Measurements from ENCODE around the gene PCYOX1L.

Gene PCYOX1L, protein sequence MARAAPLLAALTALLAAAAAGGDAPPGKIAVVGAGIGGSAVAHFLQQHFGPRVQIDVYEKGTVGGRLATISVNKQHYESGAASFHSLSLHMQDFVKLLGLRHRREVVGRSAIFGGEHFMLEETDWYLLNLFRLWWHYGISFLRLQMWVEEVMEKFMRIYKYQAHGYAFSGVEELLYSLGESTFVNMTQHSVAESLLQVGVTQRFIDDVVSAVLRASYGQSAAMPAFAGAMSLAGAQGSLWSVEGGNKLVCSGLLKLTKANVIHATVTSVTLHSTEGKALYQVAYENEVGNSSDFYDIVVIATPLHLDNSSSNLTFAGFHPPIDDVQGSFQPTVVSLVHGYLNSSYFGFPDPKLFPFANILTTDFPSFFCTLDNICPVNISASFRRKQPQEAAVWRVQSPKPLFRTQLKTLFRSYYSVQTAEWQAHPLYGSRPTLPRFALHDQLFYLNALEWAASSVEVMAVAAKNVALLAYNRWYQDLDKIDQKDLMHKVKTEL

DNA sequence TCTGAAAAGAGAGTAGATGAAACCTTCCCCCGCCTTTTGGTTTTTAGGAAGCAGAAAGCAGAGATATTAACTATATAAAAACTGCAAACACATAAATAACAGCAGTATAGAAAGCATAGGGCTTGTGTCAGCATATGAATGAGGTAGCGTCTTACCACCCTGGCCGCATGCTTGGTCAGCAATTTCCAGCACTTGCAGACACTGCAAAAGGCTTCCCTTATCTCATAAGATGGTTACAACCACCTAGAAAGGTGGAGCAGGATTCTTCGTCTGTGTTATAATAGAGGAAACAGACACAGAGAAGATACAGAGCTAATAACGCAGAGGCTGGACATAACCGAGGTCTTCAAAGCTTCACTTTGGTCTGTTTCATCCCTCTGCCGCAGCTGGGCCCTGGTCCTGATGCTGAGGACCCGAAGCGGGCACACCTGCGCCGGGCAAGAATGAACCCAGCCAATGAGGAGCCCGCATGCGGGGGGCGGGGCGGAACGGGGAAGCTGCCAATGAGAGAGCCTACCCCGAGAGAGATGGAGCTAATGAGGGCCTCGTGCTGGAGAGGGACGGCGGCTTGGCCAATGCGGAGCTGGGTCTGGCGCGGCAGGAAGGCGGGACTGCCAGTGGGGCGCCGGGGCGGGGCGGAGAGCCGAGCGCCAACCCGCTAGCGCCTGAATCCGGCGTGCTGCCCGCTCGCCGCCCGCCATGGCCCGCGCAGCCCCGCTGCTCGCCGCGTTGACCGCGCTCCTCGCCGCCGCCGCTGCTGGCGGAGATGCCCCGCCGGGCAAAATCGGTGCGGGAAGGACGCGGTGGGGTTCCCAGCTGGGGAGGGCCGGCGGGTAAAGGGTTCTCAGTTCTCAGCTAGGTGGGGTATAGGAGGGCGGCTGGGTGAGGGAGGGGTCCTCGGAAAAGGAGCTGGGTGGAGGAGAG is at the start of gene PCYOX1L:
Gene PCYOX1L, plus strand, starts transcription at position 677 of the 924 bp plus-strand sequence. Its CDS starts 23 bp downstream, at position 700.
- H3K36me3 ChIP-seq (ENCODE audit: control insufficient read depth in 2 of 2, insufficient read depth in 2 of 2, low read length in 2 of 2) = peaks cover 0 to 9% of the 10 kb centered on the region in 2 donors
- H3K4me3 ChIP-seq (ENCODE audit: low read length in 2 of 2) = peak within 1 kb of the TSS; percentile 65 to 80
- H3K9ac ChIP-seq (ENCODE audit: low read length in 2 of 2) = peak within 1 kb of the TSS; percentile 55 to 71
- peaks cover 13% of the 10 kb centered on the region for H3K4me1 ChIP-seq (ENCODE audit: control insufficient read depth, insufficient read depth, low read length)
- no peaks in the 10 kb centered on the region for H3K27me3 ChIP-seq (ENCODE audit: control insufficient read depth in 1 of 2, insufficient read depth in 2 of 2, low read length in 2 of 2)
- H3K27ac ChIP-seq (ENCODE audit: low read length) = peak within 1 kb of the TSS; percentile 11
- no peaks in the 10 kb centered on the region for H3K9me3 ChIP-seq (ENCODE audit: control insufficient read depth in 2 of 2, low read length in 2 of 2)

DNA sequence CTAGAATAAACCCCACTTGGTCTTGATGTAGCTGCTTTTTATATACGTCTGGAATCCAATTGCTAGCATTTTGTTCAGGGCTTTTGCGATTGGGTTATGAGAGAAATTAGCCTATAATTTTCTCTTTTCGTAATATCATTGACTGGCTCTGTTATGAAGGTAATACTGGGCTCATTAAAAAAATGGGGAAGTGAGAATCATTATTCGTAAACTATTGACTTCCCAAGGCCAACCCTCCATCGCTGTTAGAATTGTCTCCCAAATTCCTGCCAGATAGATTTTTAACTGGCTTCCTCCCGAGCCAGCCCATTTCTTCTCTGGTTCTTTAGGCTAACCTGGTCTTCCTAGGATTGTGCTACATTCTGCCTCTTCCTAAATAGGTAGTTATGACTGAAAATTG is 48.5 kb upstream of the PCYOX1L start:
- H3K9me3 ChIP-seq (ENCODE audit: control insufficient read depth in 2 of 2, low read length in 2 of 2) = no peaks in the 10 kb centered on the region
- no peak overlapping the region for H3K27ac ChIP-seq (ENCODE audit: low read length)
- H3K27me3 ChIP-seq (ENCODE audit: control insufficient read depth in 1 of 2, insufficient read depth in 2 of 2, low read length in 2 of 2) = no peaks in the 10 kb centered on the region
- peaks cover 2% of the 10 kb centered on the region for H3K4me1 ChIP-seq (ENCODE audit: control insufficient read depth, insufficient read depth, low read length)
- H3K36me3 ChIP-seq (ENCODE audit: control insufficient read depth in 2 of 2, insufficient read depth in 2 of 2, low read length in 2 of 2) = no peaks in the 10 kb centered on the region
- H3K9ac ChIP-seq (ENCODE audit: low read length in 2 of 2) = no peak overlapping the region
- H3K4me3 ChIP-seq (ENCODE audit: low read length in 2 of 2) = no peak overlapping the region

DNA sequence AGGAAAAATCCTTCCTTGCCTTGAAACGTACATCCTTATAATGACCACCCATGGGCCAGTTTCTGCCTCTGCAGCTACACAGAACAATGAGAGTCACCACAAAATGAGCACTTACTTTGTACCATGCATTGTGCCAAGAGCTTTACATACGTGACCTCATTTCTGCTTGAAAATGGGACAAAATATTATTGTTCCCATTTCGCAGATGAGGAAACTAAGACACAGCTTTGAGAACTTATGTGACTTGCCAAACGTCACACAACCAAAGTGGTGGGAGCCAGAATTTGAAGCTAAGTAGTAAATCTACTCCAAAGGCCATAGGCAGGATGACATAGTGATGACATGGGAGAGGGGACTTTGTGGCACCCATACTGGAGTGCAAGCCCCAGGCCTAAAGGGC is 47.4 kb upstream of the PCYOX1L start:
- Histone ChIP-seq H3K4me1 (ENCODE audit: control insufficient read depth, insufficient read depth, low read length) (peaks cover 2% of the 10 kb centered on the region), H3K9ac (ENCODE audit: low read length in 2 of 2) (no peak overlapping the region)

DNA sequence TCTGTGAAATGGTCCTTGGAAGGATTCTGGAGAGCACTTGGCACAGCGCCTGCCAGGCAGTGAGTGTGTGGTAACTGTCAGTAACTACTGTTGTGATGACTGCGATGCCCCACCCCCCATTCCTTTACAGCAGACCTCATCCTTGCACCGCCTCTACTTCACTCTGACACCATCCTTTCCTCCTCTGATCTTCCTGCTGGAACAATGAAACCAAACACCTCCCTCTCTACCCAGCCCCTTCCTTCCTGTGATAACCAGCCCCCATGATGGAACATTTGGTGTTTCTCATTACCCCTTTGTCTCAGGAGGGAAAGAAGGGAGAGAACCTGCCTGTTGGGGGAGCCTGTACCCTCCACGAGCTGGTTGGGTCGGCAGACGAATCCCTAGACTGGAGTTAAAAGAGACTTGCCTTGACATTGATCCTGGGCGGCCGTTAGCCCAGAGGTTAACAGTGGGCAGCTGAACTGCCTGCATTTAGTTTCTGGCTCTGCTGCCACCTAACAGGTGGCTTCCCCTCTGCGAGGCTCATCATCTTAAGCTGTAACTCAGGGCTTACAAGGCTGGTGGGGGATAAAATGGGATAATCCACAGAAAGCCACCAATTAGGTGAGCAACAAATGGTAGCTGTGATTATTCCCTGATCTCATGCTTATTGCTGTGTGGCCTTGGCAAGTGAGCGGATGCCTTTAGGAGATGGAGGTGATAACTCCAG is 46.7 kb upstream of the PCYOX1L start:
- Histone ChIP-seq H3K9ac (ENCODE audit: low read length in 2 of 2) (no peak overlapping the region), H3K36me3 (ENCODE audit: control insufficient read depth in 2 of 2, insufficient read depth in 2 of 2, low read length in 2 of 2) (no peaks in the 10 kb centered on the region), H3K9me3 (ENCODE audit: control insufficient read depth in 2 of 2, low read length in 2 of 2) (no peaks in the 10 kb centered on the region), H3K4me3 (ENCODE audit: low read length in 2 of 2) (no peak overlapping the region), H3K27ac (ENCODE audit: low read length) (no peak overlapping the region), H3K27me3 (ENCODE audit: control insufficient read depth in 1 of 2, insufficient read depth in 2 of 2, low read length in 2 of 2) (no peaks in the 10 kb centered on the region), H3K4me1 (ENCODE audit: control insufficient read depth, insufficient read depth, low read length) (peaks cover 2% of the 10 kb centered on the region)

More for the DNA sequence above, 47.4 kb upstream of the PCYOX1L start:
- Histone ChIP-seq H3K36me3 (ENCODE audit: control insufficient read depth in 2 of 2, insufficient read depth in 2 of 2, low read length in 2 of 2) (no peaks in the 10 kb centered on the region), H3K27ac (ENCODE audit: low read length) (no peak overlapping the region), H3K27me3 (ENCODE audit: control insufficient read depth in 1 of 2, insufficient read depth in 2 of 2, low read length in 2 of 2) (no peaks in the 10 kb centered on the region), H3K9me3 (ENCODE audit: control insufficient read depth in 2 of 2, low read length in 2 of 2) (no peaks in the 10 kb centered on the region), H3K4me3 (ENCODE audit: low read length in 2 of 2) (no peak overlapping the region)

DNA sequence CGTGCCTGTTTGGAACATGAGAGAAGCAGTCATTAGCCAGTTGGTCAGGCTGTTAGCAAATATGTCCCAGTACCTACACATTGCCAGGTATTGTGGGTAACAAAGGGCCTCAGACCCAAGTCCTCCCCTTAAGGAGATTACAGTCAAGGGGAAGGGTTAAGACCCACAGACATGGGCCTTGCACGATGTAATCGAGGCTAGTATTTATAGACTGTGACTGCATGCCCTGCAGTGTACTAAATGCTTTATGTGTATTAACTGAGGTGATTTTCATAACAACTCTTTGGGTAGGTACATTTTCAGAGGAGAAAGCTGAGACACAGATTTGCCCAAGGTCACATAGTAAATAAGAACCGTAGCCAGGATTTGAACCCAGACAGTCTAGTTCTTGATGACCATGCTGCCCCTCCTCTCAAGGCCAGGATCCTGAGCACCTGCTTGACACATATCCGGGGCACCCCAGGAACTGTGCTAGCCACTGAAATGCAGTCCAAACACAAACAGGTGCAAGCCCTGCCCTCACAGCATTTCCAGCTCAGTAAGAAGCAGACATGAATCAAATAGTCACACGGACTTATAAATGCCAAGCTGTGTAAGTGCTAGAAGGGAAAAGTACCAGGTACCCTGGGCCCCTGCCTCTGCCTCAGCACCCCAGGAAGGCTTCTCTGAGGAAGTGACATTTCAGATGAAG is 44.5 kb upstream of the PCYOX1L start:
- Histone ChIP-seq H3K9ac (ENCODE audit: low read length in 2 of 2) (no peak overlapping the region), H3K27ac (ENCODE audit: low read length) (no peak overlapping the region)

DNA sequence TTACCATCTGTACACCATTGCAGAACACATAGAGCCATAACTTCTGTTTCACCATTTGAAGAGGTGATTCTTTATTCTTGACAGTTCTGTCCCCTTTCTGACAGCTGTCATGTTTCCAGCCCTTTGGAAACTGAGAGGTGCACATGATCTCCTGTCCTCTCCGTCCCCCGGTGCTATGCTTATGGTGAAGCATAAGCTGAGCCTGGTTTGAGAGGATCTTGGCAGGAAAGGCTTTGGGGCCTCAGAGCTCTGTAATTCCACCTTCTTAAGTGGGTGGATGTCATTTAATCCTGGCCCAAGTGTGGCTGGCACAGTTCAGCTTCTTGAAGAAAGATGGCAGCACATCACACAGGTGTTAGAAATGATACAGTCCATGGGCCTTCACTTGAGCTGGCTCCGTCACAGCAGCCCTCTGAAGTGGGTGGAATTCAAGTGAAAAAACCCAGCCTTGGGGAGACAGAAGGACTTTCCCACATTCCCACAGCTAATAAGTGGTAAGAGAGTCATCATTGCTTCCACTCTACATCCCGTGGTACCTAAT is 43.2 kb upstream of the PCYOX1L start:
- no peaks in the 10 kb centered on the region for H3K9me3 ChIP-seq (ENCODE audit: control insufficient read depth in 2 of 2, low read length in 2 of 2)
- H3K27me3 ChIP-seq (ENCODE audit: control insufficient read depth in 1 of 2, insufficient read depth in 2 of 2, low read length in 2 of 2) = no peaks in the 10 kb centered on the region
- no peak overlapping the region for H3K4me3 ChIP-seq (ENCODE audit: low read length in 2 of 2)
- H3K4me1 ChIP-seq (ENCODE audit: control insufficient read depth, insufficient read depth, low read length) = peaks cover 10% of the 10 kb centered on the region
- H3K36me3 ChIP-seq (ENCODE audit: control insufficient read depth in 2 of 2, insufficient read depth in 2 of 2, low read length in 2 of 2) = no peaks in the 10 kb centered on the region
- H3K27ac ChIP-seq (ENCODE audit: low read length) = no peak overlapping the region
- H3K9ac ChIP-seq (ENCODE audit: low read length in 2 of 2) = no peak overlapping the region

More for the DNA sequence above, 44.5 kb upstream of the PCYOX1L start:
- H3K9me3 ChIP-seq (ENCODE audit: control insufficient read depth in 2 of 2, low read length in 2 of 2) = no peaks in the 10 kb centered on the region
- H3K27me3 ChIP-seq (ENCODE audit: control insufficient read depth in 1 of 2, insufficient read depth in 2 of 2, low read length in 2 of 2) = no peaks in the 10 kb centered on the region
- H3K4me1 ChIP-seq (ENCODE audit: control insufficient read depth, insufficient read depth, low read length) = peaks cover 10% of the 10 kb centered on the region
- no peaks in the 10 kb centered on the region for H3K36me3 ChIP-seq (ENCODE audit: control insufficient read depth in 2 of 2, insufficient read depth in 2 of 2, low read length in 2 of 2)
- H3K4me3 ChIP-seq (ENCODE audit: low read length in 2 of 2) = no peak overlapping the region

DNA sequence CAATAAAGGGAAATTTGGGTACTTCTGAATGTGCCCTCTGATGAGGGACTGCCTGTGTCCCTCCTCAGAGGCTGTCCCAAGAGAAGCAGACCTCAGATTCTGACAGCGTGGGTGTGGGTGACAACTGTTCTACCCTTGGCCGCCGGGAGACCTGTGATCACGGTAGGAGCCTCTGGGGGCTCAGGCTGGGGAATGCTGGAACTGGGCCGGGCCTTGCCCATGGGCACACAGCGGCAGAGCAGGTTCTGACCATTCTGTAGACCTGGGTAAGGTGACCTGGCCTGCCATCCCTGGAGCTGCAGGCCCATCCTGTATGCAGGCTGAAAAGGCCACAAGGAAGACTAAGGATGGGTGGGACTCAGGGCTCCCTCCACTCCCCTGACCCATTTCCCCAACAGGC is 42.1 kb upstream of the PCYOX1L start:
- Histone ChIP-seq H3K27ac (ENCODE audit: low read length) (no peak overlapping the region), H3K9ac (ENCODE audit: low read length in 2 of 2) (no peak overlapping the region), H3K27me3 (ENCODE audit: control insufficient read depth in 1 of 2, insufficient read depth in 2 of 2, low read length in 2 of 2) (no peaks in the 10 kb centered on the region), H3K36me3 (ENCODE audit: control insufficient read depth in 2 of 2, insufficient read depth in 2 of 2, low read length in 2 of 2) (no peaks in the 10 kb centered on the region), H3K4me3 (ENCODE audit: low read length in 2 of 2) (no peak overlapping the region), H3K4me1 (ENCODE audit: control insufficient read depth, insufficient read depth, low read length) (peaks cover 15% of the 10 kb centered on the region), H3K9me3 (ENCODE audit: control insufficient read depth in 2 of 2, low read length in 2 of 2) (no peaks in the 10 kb centered on the region)

DNA sequence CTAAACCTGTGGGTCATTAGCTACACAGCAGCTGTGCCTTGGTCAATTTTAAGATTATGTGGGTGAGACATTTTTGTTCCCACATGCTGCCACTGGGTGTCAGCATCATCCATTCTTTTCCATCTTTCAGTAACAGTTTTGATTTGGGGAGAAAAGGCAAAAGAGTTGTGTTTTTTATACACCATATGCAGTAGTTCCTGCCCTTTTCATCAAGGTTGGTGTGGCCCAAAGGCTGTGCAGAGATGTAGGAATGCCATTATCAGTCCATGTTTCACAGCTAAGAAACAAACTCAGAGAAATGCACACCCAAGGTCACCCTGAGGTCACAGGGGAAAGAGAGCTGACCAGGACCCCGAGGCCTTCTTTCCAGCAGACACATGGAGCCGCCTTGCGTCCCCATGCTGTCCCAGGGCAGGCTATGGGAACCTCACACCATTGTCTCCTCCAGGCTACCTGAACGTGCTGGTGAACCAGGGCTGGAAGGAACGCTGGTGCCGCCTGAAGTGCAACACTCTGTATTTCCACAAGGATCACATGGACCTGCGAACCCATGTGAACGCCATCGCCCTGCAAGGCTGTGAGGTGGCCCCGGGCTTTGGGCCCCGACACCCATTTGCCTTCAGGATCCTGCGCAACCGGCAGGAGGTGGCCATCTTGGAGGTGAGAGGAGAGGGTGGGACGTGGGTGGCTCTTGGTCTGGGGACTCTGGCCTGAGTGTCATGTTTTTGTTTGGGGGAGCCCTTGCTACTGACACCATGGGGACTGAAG is 40.4 kb upstream of the PCYOX1L start:
- Histone ChIP-seq H3K27me3 (ENCODE audit: control insufficient read depth in 1 of 2, insufficient read depth in 2 of 2, low read length in 2 of 2) (no peaks in the 10 kb centered on the region), H3K36me3 (ENCODE audit: control insufficient read depth in 2 of 2, insufficient read depth in 2 of 2, low read length in 2 of 2) (no peaks in the 10 kb centered on the region), H3K9ac (ENCODE audit: low read length in 2 of 2) (peak overlapping the region; percentile 35 to 55), H3K4me3 (ENCODE audit: low read length in 2 of 2) (no peak overlapping the region), H3K4me1 (ENCODE audit: control insufficient read depth, insufficient read depth, low read length) (peaks cover 17% of the 10 kb centered on the region), H3K27ac (ENCODE audit: low read length) (no peak overlapping the region), H3K9me3 (ENCODE audit: control insufficient read depth in 2 of 2, low read length in 2 of 2) (no peaks in the 10 kb centered on the region)

DNA sequence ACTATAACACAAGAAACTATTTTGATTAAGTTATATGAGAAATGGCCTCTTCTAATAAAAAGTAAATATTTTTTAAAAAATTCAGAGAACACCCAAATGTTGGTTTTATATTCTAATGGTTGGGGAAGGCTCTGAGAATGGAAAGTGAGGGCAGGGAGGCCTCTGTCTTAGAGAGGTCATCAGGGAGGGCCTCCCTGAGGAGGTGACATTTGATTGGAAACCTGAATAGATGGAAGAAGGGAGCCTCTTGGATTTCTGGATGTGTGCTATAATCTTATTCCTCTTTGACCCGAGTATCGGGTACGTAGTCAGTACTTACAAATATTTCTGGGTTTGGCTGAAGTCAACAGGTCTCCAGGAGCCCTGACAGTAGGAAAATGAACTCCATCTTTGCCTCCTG is 38.7 kb upstream of the PCYOX1L start:
- Histone ChIP-seq H3K27ac (ENCODE audit: low read length) (no peak overlapping the region), H3K9me3 (ENCODE audit: control insufficient read depth in 2 of 2, low read length in 2 of 2) (no peaks in the 10 kb centered on the region)

More for the DNA sequence above, 38.7 kb upstream of the PCYOX1L start:
- H3K27me3 ChIP-seq (ENCODE audit: control insufficient read depth in 1 of 2, insufficient read depth in 2 of 2, low read length in 2 of 2) = no peaks in the 10 kb centered on the region
- H3K36me3 ChIP-seq (ENCODE audit: control insufficient read depth in 2 of 2, insufficient read depth in 2 of 2, low read length in 2 of 2) = no peaks in the 10 kb centered on the region
- H3K4me3 ChIP-seq (ENCODE audit: low read length in 2 of 2) = no peak overlapping the region
- H3K4me1 ChIP-seq (ENCODE audit: control insufficient read depth, insufficient read depth, low read length) = peaks cover 17% of the 10 kb centered on the region
- no peak overlapping the region for H3K9ac ChIP-seq (ENCODE audit: low read length in 2 of 2)

Measured in stomach smooth muscle (tissue), 2 donors.